ENCODE data around the gene KLRF2.

The KLRF2 gene

DNA sequence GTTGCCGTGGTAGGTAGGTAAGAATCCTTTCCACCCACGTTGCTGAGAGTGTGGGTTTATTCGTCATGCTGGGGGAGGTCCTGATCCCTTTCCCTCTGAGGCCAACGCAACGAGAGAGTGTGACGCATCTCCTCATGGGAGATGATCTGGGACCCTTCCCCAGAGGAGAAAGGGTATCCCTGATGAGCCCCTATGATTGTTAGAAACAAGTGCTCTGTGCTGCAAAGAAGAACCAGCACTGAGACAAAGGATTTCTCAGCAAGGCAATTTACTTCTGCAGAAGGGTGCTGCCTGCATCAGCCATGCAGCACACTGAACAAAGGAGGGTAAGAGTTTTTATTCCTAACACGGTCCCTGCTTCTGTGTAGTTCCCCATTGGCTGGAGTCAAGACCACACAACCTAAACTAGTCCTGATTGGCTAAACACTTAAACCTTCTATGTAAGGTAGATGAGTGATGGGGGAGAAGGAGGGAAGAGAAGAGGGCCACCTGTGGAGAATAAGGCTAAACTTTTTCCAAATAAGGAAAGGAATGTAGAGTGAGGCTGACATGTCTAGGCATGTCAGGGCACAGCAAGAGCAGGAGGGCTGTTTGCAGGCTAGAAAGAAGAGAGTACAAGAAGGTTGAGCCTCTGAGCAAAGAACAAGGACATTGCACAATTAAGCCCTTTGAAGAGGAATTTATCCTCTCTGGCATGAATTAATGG is 29.6 kb downstream of the KLRF2 start:
- peak; percentile 75 for DNase-seq (ENCODE audit: extremely low read depth, low read depth)
- H3K4me3 ChIP-seq (replicated peaks; ENCODE audit: low read depth, low read length) = no peak overlapping the region
- TF ChIP-seq, protein P1, sequence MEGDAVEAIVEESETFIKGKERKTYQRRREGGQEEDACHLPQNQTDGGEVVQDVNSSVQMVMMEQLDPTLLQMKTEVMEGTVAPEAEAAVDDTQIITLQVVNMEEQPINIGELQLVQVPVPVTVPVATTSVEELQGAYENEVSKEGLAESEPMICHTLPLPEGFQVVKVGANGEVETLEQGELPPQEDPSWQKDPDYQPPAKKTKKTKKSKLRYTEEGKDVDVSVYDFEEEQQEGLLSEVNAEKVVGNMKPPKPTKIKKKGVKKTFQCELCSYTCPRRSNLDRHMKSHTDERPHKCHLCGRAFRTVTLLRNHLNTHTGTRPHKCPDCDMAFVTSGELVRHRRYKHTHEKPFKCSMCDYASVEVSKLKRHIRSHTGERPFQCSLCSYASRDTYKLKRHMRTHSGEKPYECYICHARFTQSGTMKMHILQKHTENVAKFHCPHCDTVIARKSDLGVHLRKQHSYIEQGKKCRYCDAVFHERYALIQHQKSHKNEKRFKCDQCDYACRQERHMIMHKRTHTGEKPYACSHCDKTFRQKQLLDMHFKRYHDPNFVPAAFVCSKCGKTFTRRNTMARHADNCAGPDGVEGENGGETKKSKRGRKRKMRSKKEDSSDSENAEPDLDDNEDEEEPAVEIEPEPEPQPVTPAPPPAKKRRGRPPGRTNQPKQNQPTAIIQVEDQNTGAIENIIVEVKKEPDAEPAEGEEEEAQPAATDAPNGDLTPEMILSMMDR (IDR thresholded peaks at IDR 0.05; ENCODE audit: low read depth, low read length, missing control alignments) = no peak

DNA sequence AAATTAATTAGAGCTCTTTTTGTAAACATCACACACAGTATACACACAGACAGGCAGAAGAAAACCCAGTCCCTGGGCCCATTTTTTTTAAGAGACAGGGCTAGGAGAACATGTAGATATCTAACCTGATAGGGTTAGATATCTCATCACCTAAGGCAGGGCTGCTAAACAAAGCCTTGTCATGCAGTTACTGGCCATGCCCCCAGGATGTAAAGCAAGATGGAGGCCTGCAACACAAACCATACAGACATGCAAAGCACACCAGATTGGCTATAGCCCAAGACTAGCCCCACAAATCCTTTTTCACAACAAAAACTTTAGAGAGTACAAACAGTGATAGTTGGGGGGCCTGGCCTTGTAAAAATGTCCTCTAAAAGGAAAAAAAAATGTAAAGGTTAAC is 30.4 kb downstream of the KLRF2 start:
- no peak overlapping the region for H3K4me3 ChIP-seq (replicated peaks; ENCODE audit: low read depth, low read length)
- no peak for DNase-seq (ENCODE audit: extremely low read depth, low read depth)
- TF ChIP-seq, protein P1 (IDR thresholded peaks at IDR 0.05; ENCODE audit: low read depth, low read length, missing control alignments) = no peak

DNA sequence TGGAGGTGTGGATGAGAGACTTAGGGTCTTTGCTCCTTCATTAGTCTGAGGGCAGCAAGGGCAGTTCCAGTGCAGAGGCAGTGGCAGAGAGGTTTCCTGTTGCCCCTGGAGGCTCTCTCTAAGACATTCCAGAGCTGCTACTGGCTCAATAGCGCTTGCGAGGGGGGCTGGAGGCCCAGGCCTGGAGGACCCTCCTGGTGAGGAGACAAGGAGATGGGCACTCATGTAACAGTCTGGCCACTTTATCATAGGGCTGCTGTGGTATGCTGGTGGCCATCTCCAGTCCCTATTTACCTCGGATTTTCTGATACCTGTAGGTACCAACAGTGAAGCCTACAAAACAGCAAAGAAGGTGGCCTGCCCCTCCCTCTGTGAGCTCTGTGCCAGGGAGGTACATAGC is 38.2 kb downstream of the KLRF2 start:
- TF ChIP-seq, protein P1 (IDR thresholded peaks at IDR 0.05; ENCODE audit: low read depth, low read length, missing control alignments) = no peak
- H3K4me3 ChIP-seq (replicated peaks; ENCODE audit: low read depth, low read length) = no peak overlapping the region
- DNase-seq (ENCODE audit: extremely low read depth, low read depth) = no peak

DNA sequence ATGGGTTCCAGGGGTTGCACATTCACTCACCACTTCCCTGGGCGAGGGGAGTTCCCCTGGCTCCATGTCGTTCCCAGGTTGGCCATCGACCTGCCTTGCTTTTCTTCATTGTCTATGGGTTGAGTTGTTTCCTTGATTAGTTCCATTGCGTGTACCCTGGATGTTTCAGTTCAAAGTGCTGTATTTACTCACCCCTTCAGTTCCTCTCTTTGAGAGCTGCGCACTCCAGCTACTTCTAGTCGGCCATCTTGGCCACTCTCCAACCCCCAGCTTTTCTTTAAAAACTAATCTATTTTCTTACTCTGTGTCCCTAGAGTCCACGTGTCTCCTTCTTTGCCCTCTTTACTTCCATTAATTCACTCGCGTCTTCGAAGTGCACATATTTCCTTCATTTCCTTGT is 39.2 kb downstream of the KLRF2 start:
- no peak overlapping the region for H3K4me3 ChIP-seq (replicated peaks; ENCODE audit: low read depth, low read length)
- no peak for DNase-seq (ENCODE audit: extremely low read depth, low read depth)
- TF ChIP-seq, protein P1 (IDR thresholded peaks at IDR 0.05; ENCODE audit: low read depth, low read length, missing control alignments) = no peak

DNA sequence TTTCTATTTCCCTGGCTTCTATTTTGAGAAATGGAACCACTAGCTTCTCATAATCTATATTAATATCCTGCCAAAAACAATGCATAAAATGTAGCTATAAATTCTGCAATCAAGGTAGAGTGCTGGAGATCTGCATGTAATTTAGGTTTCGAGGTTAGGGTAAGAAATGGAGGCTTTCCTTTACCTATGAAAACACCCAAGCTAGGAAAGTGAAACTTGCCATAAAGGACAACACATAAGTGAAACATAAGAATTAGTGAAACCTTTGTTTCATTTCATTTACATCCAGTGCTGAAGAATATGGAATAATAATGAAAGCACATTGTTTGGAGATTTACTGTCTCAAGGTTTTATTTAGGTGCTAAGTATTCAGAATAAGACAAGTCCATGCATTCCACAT is 41.1 kb downstream of the KLRF2 start:
- TF ChIP-seq, protein P1 (IDR thresholded peaks at IDR 0.05; ENCODE audit: low read depth, low read length, missing control alignments) = no peak
- no peak for DNase-seq (ENCODE audit: extremely low read depth, low read depth)
- no peak overlapping the region for H3K4me3 ChIP-seq (replicated peaks; ENCODE audit: low read depth, low read length)

DNA sequence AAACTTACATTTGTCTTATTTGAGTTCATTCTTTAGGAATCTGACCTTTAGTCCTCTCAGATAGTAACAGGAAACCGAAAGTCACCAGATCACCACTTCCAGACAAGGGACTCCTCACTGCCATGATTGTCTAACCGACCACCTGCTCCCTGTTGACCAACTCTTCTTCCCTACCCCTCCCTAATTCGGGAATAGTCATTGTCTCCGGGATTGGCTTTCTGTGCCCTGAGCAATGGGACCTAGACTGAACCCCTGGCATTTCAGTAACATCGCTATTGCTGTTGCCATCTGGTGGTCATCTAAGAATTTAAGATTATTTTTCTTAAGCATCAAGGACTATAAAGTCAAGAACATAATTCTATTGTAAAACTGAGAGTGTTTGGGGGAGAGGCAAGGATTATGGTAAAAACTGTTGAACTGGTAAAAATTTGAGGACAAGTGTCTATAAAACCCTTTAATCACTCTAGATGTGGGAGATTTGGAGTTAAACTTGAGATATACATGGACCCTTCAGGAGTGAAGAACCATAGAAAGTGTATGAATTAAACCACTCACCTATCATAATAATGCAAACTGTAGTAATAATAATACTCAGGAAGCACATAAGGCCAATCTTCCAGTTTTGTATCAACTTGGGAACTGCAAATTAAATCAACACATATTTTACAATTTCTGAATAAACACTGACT is 44.6 kb downstream of the KLRF2 start:
- no peak for DNase-seq (ENCODE audit: extremely low read depth, low read depth)
- no peak overlapping the region for H3K4me3 ChIP-seq (replicated peaks; ENCODE audit: low read depth, low read length)
- TF ChIP-seq, protein P1 (IDR thresholded peaks at IDR 0.05; ENCODE audit: low read depth, low read length, missing control alignments) = peak; percentile 51

All from HFF-Myc (cell line).